GM13977 (cell line): ENCODE data around the gene SV2C.
"Not testable (repeated sequence)": the region's sequence is repeated elsewhere in the genome, so short reads cannot be mapped to it uniquely, and the experiment has no call there.

Experiments
- DNase-seq: peaks from one replicate; pipeline ENCODE4 v3.0.0; 2012; ENCODE audit warnings: low spot score
- in situ Hi-C: fragments of 300-500 bp; cut with MboI; formaldehyde crosslinking; loops from one replicate; pipeline ENCODE4 v1.12.0; 2022; ENCODE audit warnings: low sequenced_read_pairs, low pct_unique_long_range_greater_than_20kb, mixed read lengths, inconsistent platforms; ENCODE audit not compliant: unreplicated experiment
- TF ChIP-seq, protein P1 (sequence below): IDR thresholded peaks from 2 replicates; pipeline ENCODE4 v1.5.1; 2012; ENCODE audit warnings: mild to moderate bottlenecking, control low read depth; ENCODE audit not compliant: insufficient read depth; ENCODE audit errors: extremely low read depth, missing control alignments

The SV2C gene

DNA sequence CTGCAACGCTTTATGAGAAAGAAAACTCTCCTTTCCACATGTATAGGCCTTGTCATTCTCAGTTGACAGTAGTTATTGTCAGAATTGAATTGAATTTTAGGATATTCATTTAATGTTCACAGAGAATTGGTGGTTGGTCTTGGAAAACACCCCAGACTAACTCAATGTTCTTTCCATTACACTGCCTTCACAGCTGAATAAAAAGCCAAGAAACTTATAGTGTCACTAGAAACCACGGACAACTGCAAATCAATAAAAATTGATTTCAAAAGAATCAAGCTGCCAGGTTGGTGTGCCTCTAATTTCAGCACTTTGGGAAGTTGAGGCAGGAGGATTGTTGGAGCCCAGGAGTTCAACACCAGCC, 281.0 kb downstream of the SV2C start:
- DNase-seq: no peak
- TF ChIP-seq, protein P1, sequence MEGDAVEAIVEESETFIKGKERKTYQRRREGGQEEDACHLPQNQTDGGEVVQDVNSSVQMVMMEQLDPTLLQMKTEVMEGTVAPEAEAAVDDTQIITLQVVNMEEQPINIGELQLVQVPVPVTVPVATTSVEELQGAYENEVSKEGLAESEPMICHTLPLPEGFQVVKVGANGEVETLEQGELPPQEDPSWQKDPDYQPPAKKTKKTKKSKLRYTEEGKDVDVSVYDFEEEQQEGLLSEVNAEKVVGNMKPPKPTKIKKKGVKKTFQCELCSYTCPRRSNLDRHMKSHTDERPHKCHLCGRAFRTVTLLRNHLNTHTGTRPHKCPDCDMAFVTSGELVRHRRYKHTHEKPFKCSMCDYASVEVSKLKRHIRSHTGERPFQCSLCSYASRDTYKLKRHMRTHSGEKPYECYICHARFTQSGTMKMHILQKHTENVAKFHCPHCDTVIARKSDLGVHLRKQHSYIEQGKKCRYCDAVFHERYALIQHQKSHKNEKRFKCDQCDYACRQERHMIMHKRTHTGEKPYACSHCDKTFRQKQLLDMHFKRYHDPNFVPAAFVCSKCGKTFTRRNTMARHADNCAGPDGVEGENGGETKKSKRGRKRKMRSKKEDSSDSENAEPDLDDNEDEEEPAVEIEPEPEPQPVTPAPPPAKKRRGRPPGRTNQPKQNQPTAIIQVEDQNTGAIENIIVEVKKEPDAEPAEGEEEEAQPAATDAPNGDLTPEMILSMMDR: no peak
- in situ Hi-C loops: no loop called here

DNA sequence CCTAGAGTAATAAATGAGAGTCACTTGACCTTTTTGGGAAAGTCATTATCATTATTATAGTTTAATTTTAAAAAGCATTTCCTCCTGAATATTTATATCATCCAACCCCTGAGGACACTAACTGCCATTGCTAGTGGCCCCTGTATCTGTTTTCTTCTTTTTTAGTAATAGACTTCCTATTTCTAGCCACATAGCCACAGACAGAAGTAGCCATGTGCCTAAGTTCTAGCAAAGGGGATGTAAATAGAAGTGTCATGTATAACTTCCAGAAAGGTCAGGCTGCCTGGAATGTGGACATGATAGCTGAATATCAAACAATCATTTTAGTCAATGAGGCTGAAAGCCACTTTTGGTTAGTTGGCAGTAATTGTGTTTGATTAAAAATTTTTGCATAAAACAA, 282.4 kb downstream of the SV2C start:
- no peak for DNase-seq
- TF ChIP-seq, protein P1: no peak
- in situ Hi-C loops: no loop called here

DNA sequence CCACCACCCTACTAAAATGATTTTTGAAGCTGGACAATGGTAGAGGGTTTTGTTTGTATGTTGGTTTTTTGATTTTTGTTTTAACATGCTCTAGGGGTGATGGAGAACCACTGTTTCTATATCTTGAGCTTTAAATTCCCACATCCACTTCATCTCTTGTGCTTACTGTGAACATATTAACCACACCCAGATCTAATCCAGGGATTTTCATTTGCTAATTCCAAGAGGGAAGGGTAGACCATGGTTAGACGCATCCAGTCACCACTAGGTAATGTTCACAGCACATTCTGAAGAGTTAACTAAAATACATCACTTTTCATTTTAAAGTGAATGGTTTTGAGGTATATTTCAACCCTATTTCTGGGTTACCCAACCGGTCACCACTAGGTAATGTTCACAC, 283.4 kb downstream of the SV2C start:
- DNase-seq: no peak
- in situ Hi-C loops: no loop called here
- TF ChIP-seq, protein P1: no peak

DNA sequence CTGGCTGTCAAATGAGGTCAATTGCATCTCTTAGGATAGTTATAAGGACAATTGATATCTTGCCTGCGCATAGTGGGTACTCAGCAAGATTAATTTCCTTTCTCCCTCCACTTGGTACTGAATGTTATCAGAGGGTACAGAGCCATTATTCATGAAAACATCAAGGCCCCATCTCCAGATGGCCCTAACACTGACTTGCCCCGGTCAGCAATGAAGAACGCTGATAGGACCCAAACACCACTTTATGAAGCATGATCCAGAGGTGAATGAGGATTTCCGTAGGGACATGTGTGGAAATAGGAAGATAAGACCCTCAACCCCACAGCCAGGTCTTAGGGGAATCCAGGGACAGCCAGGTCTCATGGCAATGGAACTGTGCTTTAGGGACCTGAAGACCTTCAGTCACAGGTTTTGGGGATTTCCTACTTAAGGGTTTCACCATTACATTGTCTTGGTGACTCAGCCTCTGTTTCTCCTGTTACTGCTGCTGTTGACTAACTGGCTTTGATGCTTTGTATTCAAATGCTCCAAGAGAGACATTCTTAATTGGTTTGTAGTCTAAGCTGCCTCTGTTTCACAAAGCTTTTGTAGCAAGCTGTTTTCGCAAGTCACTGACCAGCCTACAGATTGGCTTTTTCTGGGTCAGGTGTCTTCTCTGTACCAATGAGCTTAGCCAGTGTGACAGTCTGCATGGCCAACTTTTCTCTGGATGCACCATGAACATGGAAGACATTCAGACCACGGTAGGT, 284.6 kb downstream of the SV2C start:
- in situ Hi-C loops: no loop called here
- peak; percentile 68 for DNase-seq
- TF ChIP-seq, protein P1: no peak

DNA sequence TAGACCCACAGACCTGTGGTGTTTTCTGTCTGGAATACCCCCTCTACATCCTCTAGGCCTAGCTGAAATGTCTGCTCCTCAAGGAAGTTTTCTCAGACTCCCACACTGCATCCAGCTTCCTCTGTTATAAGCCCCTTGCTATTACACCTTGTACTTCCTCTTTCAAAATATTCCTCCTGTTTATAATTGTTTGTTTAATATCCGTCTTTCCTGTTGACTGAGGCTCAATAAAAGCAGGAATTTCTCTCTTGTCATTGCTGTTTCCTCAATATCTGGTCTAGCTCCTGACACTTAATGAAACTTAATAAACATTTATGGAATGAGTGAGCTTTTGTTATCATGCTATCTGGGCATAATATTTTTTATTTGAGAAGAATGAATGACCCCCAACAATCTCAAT, 285.8 kb downstream of the SV2C start:
- no peak for DNase-seq
- TF ChIP-seq, protein P1: no peak
- in situ Hi-C loops: no loop called here

DNA sequence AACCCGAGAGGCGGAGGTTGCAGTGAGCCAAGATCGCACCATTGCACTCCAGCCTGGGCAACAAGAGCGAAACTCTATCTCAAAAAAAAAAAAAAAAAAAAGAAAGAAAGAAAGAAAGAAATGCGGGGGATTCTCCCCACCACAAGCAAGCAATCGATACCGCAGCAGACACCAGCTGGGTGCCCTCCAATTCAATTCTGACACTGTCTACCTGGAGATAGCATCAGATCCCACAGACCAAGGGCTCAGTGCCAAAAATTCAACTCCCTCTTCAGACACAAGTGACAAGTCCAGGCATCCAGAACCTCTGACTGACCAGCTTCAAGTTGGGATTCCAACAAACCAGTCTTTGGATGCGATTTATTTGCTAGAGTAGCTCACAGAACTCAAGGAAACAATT, 286.5 kb downstream of the SV2C start:
- in situ Hi-C loops, DNase-seq: not testable (repeated sequence)

DNA sequence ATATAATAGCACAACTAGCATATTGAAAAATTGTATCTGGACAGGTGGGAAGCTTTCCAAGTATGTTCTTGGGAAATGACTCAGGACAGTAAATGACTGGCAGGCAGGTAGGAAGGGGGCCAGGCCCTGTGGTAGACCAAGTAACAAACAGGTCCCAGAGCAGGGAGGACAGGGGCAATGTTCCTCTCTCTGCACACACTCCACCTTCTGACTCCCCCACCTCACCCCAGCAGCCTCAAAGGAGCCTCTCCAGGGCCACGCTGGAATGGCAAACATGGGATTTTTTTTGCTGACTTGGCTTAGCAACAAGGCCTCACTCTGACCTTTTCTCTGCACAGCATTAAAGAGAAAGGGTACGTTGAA, 288.8 kb downstream of the SV2C start:
- in situ Hi-C loops: no loop called here
- no peak for DNase-seq
- TF ChIP-seq, protein P1: no peak
